ENCODE data around the gene GART.

DNA sequence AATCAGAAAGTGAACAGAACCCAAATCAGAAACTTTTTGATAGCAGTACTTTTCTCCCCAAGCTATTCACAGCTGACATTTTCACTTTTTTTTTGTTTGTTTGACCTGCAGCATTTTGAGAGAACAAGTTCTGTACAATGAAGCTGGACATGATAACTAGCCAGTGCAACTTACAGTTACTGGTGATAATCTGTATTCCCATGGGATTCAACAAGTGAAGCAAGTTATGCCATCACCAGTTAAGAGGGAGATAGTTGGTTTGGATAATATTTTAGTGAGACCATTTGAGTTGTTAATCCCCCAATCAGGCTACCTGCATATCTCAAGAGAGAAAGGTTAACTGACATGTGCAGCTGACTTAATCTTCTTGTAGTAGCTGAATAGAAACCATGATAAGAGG is 19.0 kb upstream of the GART start:
- TF ChIP-seq, protein P1, sequence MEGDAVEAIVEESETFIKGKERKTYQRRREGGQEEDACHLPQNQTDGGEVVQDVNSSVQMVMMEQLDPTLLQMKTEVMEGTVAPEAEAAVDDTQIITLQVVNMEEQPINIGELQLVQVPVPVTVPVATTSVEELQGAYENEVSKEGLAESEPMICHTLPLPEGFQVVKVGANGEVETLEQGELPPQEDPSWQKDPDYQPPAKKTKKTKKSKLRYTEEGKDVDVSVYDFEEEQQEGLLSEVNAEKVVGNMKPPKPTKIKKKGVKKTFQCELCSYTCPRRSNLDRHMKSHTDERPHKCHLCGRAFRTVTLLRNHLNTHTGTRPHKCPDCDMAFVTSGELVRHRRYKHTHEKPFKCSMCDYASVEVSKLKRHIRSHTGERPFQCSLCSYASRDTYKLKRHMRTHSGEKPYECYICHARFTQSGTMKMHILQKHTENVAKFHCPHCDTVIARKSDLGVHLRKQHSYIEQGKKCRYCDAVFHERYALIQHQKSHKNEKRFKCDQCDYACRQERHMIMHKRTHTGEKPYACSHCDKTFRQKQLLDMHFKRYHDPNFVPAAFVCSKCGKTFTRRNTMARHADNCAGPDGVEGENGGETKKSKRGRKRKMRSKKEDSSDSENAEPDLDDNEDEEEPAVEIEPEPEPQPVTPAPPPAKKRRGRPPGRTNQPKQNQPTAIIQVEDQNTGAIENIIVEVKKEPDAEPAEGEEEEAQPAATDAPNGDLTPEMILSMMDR (IDR thresholded peaks at IDR 0.05; ENCODE audit: low read length): no peak
- TF ChIP-seq EZH2 (IDR thresholded peaks at IDR 0.05; ENCODE audit: borderline replicate concordance, low read length): no peak
